HG03045 (cell line): ENCODE results near the gene VCX3B.
"Not testable (repeated sequence)": the region's sequence is repeated elsewhere in the genome, so short reads cannot be mapped to it uniquely, and the experiment has no call there.

Experiments
- ATAC-seq: cut with Tn5 transposase; IDR thresholded peaks from one replicate; pipeline ENCODE4 v1.9.1; 2021; ENCODE audit warnings: mild to moderate bottlenecking, moderate library complexity; ENCODE audit not compliant: unreplicated experiment

VCX3B gene

GRCh38 chrX:8464530-8464929, at the start of gene VCX3B:
Gene VCX3B, plus strand, starts transcription at chrX:8464830. Its CDS starts 621 bp downstream, at chrX:8465451.
- not testable (repeated sequence) for ATAC-seq

GRCh38 chrX:8418301-8418700, 46.3 kb upstream of the VCX3B start:
- ATAC-seq, result no peak

- no peak for ATAC-seq
Observed at GRCh38 chrX:8424912-8425311, 39.7 kb upstream of the VCX3B start.

GRCh38 chrX:8429692-8430249, 34.9 kb upstream of the VCX3B start:
- no peak for ATAC-seq

GRCh38 chrX:8430444-8430843, 34.2 kb upstream of the VCX3B start:
- no peak for ATAC-seq

GRCh38 chrX:8432396-8432795, 32.2 kb upstream of the VCX3B start:
- no peak for ATAC-seq

GRCh38 chrX:8433109-8434062, 31.2 kb upstream of the VCX3B start:
- no peak for ATAC-seq

GRCh38 chrX:8447368-8447767, 17.3 kb upstream of the VCX3B start:
- no peak for ATAC-seq

- not testable (repeated sequence) for ATAC-seq
Observed at GRCh38 chrX:8452343-8452742, 12.3 kb upstream of the VCX3B start.

- no peak for ATAC-seq
Observed at GRCh38 chrX:8453611-8454010, 11.0 kb upstream of the VCX3B start.

GRCh38 chrX:8455557-8455956, 9.1 kb upstream of the VCX3B start:
- ATAC-seq, result no peak

- no peak for ATAC-seq
Observed at GRCh38 chrX:8462488-8462887, 2.1 kb upstream of the VCX3B start.

GRCh38 chrX:8484360-8484949, 19.8 kb downstream of the VCX3B start:
- no peak for ATAC-seq

- not testable (repeated sequence) for ATAC-seq
Observed at GRCh38 chrX:8495036-8495435, 30.4 kb downstream of the VCX3B start.

- no peak for ATAC-seq
Observed at GRCh38 chrX:8500203-8500602, 35.6 kb downstream of the VCX3B start.

GRCh38 chrX:8502101-8502500, 37.5 kb downstream of the VCX3B start:
- not testable (repeated sequence) for ATAC-seq

- ATAC-seq, result no peak
Observed at GRCh38 chrX:8504451-8504850, 39.8 kb downstream of the VCX3B start.
